Endothelial cell of umbilical vein (primary cell): ENCODE data around the gene FLNB. TPM values are rescaled to one million over a fixed set of nuclear protein-coding genes. Genes with fewer than 3 reads are reported as not detected.

Experiments used
- BruUV-seq: library from RNA; stranded (reverse); fragments of 400-500 nt; replicated peaks from 2 replicates; lab custom pipeline; 2021; lab: Mats Ljungman, UMichigan
- CTCF ChIA-PET: fragments of 300-600, 350-600 bp; sonication (Branson Sonifier 250); formaldehyde crosslinking; loops from one replicate; lab custom pipeline; 2021; ENCODE audit warnings: antibody characterized with exemption, inconsistent platforms; lab: Charles Lee
- POLR2A ChIA-PET: fragments of 300-600, 350-600 bp; sonication (Branson Sonifier 250); formaldehyde crosslinking; loops from one replicate; lab custom pipeline; 2021; ENCODE audit warnings: antibody characterized with exemption, inconsistent platforms; lab: Charles Lee
- DNase-seq: peaks from one replicate; pipeline ENCODE4 v3.0.0-alpha.2; 2011; ENCODE audit warnings: low read depth, low spot score
- FAIRE-seq: peaks from 2 replicates; lab custom pipeline; 2011; peaks lifted over from hg19 to GRCh38; lab: Jason Lieb, UNC
- H2AFZ ChIP-seq: 2 replicates; pipeline ENCODE4 v1.6.0; 2012; ENCODE audit warnings: low read depth, low read length, control low read depth, inconsistent platforms
- H3K27ac ChIP-seq: 2 replicates; pipeline ENCODE4 v1.5.1; 2011; ENCODE audit warnings: low read depth, mild to moderate bottlenecking, control low read depth, low read length, moderate library complexity; ENCODE audit not compliant: insufficient read depth
- H3K27me3 ChIP-seq, 2 experiments: 2 replicates each; pipeline versions ENCODE4 v1.6.0 to v1.6.1; 2011; ENCODE audit warnings: low read length in 2 of 2, mixed read lengths in 1 of 2; ENCODE audit not compliant: control insufficient read depth in 2 of 2, insufficient read depth in 2 of 2
- H3K36me3 ChIP-seq, 2 experiments: 2 replicates in 1 of 2; 3 replicates in 1 of 2; pipeline ENCODE4 v1.5.1; 2011; ENCODE audit warnings: low read length in 2 of 2, mild to moderate bottlenecking in 1 of 2, moderate library complexity in 1 of 2; ENCODE audit not compliant: control insufficient read depth in 2 of 2, insufficient read depth in 2 of 2; ENCODE audit errors: extremely low read depth in 1 of 2
- H3K4me1 ChIP-seq: 3 replicates; pipeline ENCODE4 v1.5.1; 2011; ENCODE audit warnings: mild to moderate bottlenecking, low read length; ENCODE audit not compliant: control insufficient read depth, insufficient read depth; ENCODE audit errors: extremely low read depth
- H3K4me2 ChIP-seq: 2 replicates; pipeline ENCODE4 v1.6.1; 2011; ENCODE audit warnings: low read length, control low read depth, mixed read lengths; ENCODE audit not compliant: insufficient read depth
- H3K4me3 ChIP-seq, 3 experiments: fragments of 200-600 bp in 1 of 3; sonication (generic), shearing (Covaris generic) in 1 of 3; replicated peaks in 1 of 3; 2 replicates each; pipeline ENCODE4 v1.5.1; 2011 to 2016; ENCODE audit warnings: control low read depth in 3 of 3, low read length in 3 of 3, mild to moderate bottlenecking in 2 of 3, inconsistent platforms in 1 of 3, low read depth in 1 of 3, moderate library complexity in 1 of 3; ENCODE audit not compliant: insufficient read depth in 1 of 3
- H3K79me2 ChIP-seq: 2 replicates; pipeline ENCODE4 v1.6.0; 2012; ENCODE audit warnings: low read length, inconsistent platforms; ENCODE audit not compliant: control insufficient read depth, insufficient read depth
- H3K9ac ChIP-seq: replicated peaks from 2 replicates; pipeline ENCODE3; 2011; ENCODE audit warnings: low read length, control low read depth; ENCODE audit not compliant: insufficient read depth; ENCODE audit errors: extremely low read depth
- H3K9me1 ChIP-seq: replicated peaks from 3 replicates; pipeline ENCODE4 v1.6.0; 2011; ENCODE audit warnings: mild to moderate bottlenecking, low read length; ENCODE audit not compliant: control insufficient read depth, insufficient read depth; ENCODE audit errors: extremely low read depth
- H3K9me3 ChIP-seq: replicated peaks from 2 replicates; pipeline ENCODE4 v1.5.1; 2012; ENCODE audit warnings: low read length, inconsistent platforms; ENCODE audit not compliant: control insufficient read depth, insufficient read depth
- H4K20me1 ChIP-seq: replicated peaks from 2 replicates; pipeline ENCODE3; 2011; ENCODE audit warnings: mild to moderate bottlenecking, low read length; ENCODE audit not compliant: control insufficient read depth, insufficient read depth; ENCODE audit errors: extremely low read depth
- CTCF ChIP-seq, 2 donors: IDR thresholded peaks; 1 replicate in 1 of 2; 2 replicates in 1 of 2; pipeline ENCODE4 v1.5.1; 2011; ENCODE audit warnings: low read length in 2 of 2, mild to moderate bottlenecking in 2 of 2, moderate library complexity in 2 of 2, control low read depth in 1 of 2, inconsistent platforms in 1 of 2, low read depth in 1 of 2; ENCODE audit not compliant: insufficient read depth in 1 of 2; ENCODE audit errors: extremely low read depth in 1 of 2
- EZH2 ChIP-seq: IDR thresholded peaks from 2 replicates; pipeline ENCODE4 v1.6.1; 2012; ENCODE audit warnings: borderline replicate concordance, low read depth, mild to moderate bottlenecking, moderate library complexity, low read length, inconsistent platforms; ENCODE audit not compliant: severe bottlenecking
- FOS ChIP-seq: IDR thresholded peaks from 2 replicates; pipeline ENCODE4 v1.6.1; 2011; ENCODE audit warnings: mild to moderate bottlenecking, low read length, moderate library complexity, borderline replicate concordance; ENCODE audit not compliant: insufficient read depth
- GATA2 ChIP-seq: IDR thresholded peaks from 2 replicates; pipeline ENCODE4 v1.7.0; 2011; ENCODE audit warnings: low read depth, mild to moderate bottlenecking, moderate library complexity, mixed read lengths, low read length; ENCODE audit not compliant: insufficient read length, insufficient read depth
- JUN ChIP-seq: IDR thresholded peaks from 2 replicates; pipeline ENCODE4 v1.6.1; 2011; ENCODE audit warnings: borderline replicate concordance, low read depth; ENCODE audit not compliant: insufficient read length, insufficient read depth
- MAX ChIP-seq: IDR thresholded peaks from 2 replicates; pipeline ENCODE4 v1.6.1; 2011; ENCODE audit not compliant: insufficient read depth, insufficient read length
- MYC ChIP-seq: IDR thresholded peaks from one replicate; pipeline ENCODE4 v1.6.1; 2011; ENCODE audit warnings: mild to moderate bottlenecking, low read depth, low read length
- POLR2A ChIP-seq: IDR thresholded peaks from 2 replicates; pipeline ENCODE4 v1.6.1; 2012; ENCODE audit warnings: low read depth, mild to moderate bottlenecking, control low read depth, low read length
- POLR2AphosphoS5 ChIP-seq: IDR thresholded peaks from 2 replicates; pipeline ENCODE4 v1.6.1; 2012; ENCODE audit warnings: low read depth, mild to moderate bottlenecking, control low read depth, low read length, moderate library complexity; ENCODE audit not compliant: insufficient read depth
- dilution Hi-C: fragments of 300-500 bp; cut with MboI; formaldehyde crosslinking; loops from one replicate; pipeline ENCODE4 v1.15.0; 2019; ENCODE audit warnings: low sequenced_read_pairs; ENCODE audit not compliant: extremely low pct_ligation_motif_present
- intact Hi-C: fragments of 100-400 bp; cut with micrococcal nuclease; formaldehyde crosslinking; loops from one replicate; pipeline ENCODE4 v1.10.0; 2022
- polyA plus RNA-seq, 4 experiments: library from polyadenylated mRNA; depleted of rRNA in 3 of 4; stranded (reverse) in 3 of 4; unstranded in 1 of 4; fragments of >200 nt; gene quantifications; 2 replicates each; pipeline versions ENCODE4 v1.2.1 to v1.2.3, GENCODE V29; 2011 to 2012; ENCODE audit warnings: missing spikeins in 1 of 4
- total RNA-seq: library from RNA; stranded (reverse); gene quantifications from 2 replicates; pipeline ENCODE4 v1.2.3, GENCODE V29; 2021

Gene FLNB
- total and polyA plus RNA-seq, 2 donors (not counting 3 experiments of a cell fraction or from before 2014, with no cell fraction given), result 479 to 670 TPM

- Histone ChIP-seq H3K9me1 (no peaks in the 10 kb centered on the region), H3K36me3 (peaks cover 0 to 8% of the 10 kb centered on the region in 2 experiments), H4K20me1 (peaks cover 3% of the 10 kb centered on the region), H2AFZ (no peak overlapping the region), H3K27ac (no peak overlapping the region), H3K9ac (no peak overlapping the region), H3K79me2 (peaks cover 100% of the 10 kb centered on the region), H3K27me3 (no peaks in the 10 kb centered on the region), H3K9me3 (no peaks in the 10 kb centered on the region), H3K4me1 (peaks cover 77% of the 10 kb centered on the region), H3K4me3 (no peak overlapping the region), H3K4me2 (no peak overlapping the region)
- BruUV-seq, result no TSS peak
- dilution Hi-C loops, result no loop called here
- ChIA-PET POLR2A (no interaction called here), CTCF (interaction anchor here (1.2 kb wide), 1 partner anchor 53 kb away, joined by 3 read pairs; no protein-coding TSS in a partner anchor)
- FAIRE-seq, result no peak
- DNase-seq, result no peak
- TF ChIP-seq POLR2A (no peak), MYC (no peak), CTCF (IDR thresholded peaks at IDR 0.05; ENCODE audit: extremely low read depth in 1 of 2, insufficient read depth in 1 of 2, low read depth in 1 of 2, low read length in 2 of 2) (no peak), POLR2AphosphoS5 (no peak), GATA2 (no peak), FOS (no peak), EZH2 (no peak), MAX (no peak), JUN (no peak)
- intact Hi-C loops, result no loop called here
Measured at GRCh38 chr3:58015520-58015915, 7.3 kb downstream of the FLNB start.
